Neural cell (in vitro differentiated cells): ENCODE results near the gene PPP1CA. TPM values are rescaled to one million over a fixed set of nuclear protein-coding genes. Genes with fewer than 3 reads are reported as not detected.

Experiments used
- H2AFZ ChIP-seq: fragments of 200-600, 300-800 bp; sonication (generic), shearing (Covaris generic); 2 replicates; pipeline ENCODE4 v1.6.0; 2014; ENCODE audit warnings: low read depth, mild to moderate bottlenecking, antibody characterized with exemption, low read length, moderate library complexity
- H3F3A ChIP-seq: fragments of 200-600 bp; shearing (Covaris generic); 2 replicates; pipeline ENCODE4 v1.6.1; 2016; ENCODE audit warnings: mild to moderate bottlenecking, moderate library complexity, mixed read lengths, antibody characterized with exemption, low read length; ENCODE audit not compliant: insufficient read depth, poor library complexity, severe bottlenecking
- H3K27ac ChIP-seq: fragments of 200-600, 300-800 bp; sonication (generic), shearing (Covaris generic); 2 replicates; pipeline ENCODE4 v1.5.1; 2014; ENCODE audit warnings: mild to moderate bottlenecking, low read length, moderate library complexity
- H3K27me3 ChIP-seq: fragments of 300-800, 200-600 bp; sonication (generic), shearing (Covaris generic); 2 replicates; pipeline ENCODE4 v1.6.0; 2014; ENCODE audit warnings: mild to moderate bottlenecking, low read depth, low read length, moderate library complexity; ENCODE audit not compliant: insufficient read depth
- H3K36me3 ChIP-seq: fragments of 300-800, 200-600 bp; sonication (generic), shearing (Covaris generic); 2 replicates; pipeline ENCODE4 v1.5.1; 2014; ENCODE audit warnings: mild to moderate bottlenecking, antibody characterized with exemption, low read length, moderate library complexity; ENCODE audit not compliant: insufficient read depth
- H3K4me2 ChIP-seq: fragments of 300-800, 200-600 bp; sonication (generic), shearing (Covaris generic); 2 replicates; pipeline ENCODE4 v1.6.0; 2014; ENCODE audit warnings: mild to moderate bottlenecking, low read length
- H3K4me3 ChIP-seq: fragments of 300-800, 200-600 bp; sonication (generic), shearing (Covaris generic); 2 replicates; pipeline ENCODE4 v1.5.1; 2014; ENCODE audit warnings: mild to moderate bottlenecking, low read length, moderate library complexity
- H3K79me2 ChIP-seq: fragments of 200-600 bp; shearing (Covaris generic); replicated peaks from 2 replicates; pipeline ENCODE4 v1.6.0; 2014; ENCODE audit warnings: mild to moderate bottlenecking, low read length, moderate library complexity; ENCODE audit not compliant: insufficient read depth
- H3K9ac ChIP-seq: fragments of 300-800, 200-600 bp; sonication (generic), shearing (Covaris generic); 2 replicates; pipeline ENCODE4 v1.6.1; 2016; ENCODE audit warnings: mild to moderate bottlenecking, low read length, mixed read lengths
- H3K9me2 ChIP-seq: fragments of 200-600 bp; shearing (Covaris generic); 2 replicates; pipeline ENCODE4 v1.6.1; 2016; ENCODE audit warnings: mild to moderate bottlenecking, low read length, mixed read lengths; ENCODE audit not compliant: insufficient read depth
- H3K9me3 ChIP-seq: fragments of 200-600, 300-800 bp; sonication (generic), shearing (Covaris generic); 2 replicates; pipeline ENCODE4 v1.6.1; 2016; ENCODE audit warnings: mild to moderate bottlenecking, mixed run types, low read length, moderate library complexity, mixed read lengths
- H4K20me1 ChIP-seq: fragments of 200-600 bp; shearing (Covaris generic); 2 replicates; pipeline ENCODE4 v1.6.1; 2016; ENCODE audit warnings: mild to moderate bottlenecking, mixed run types; ENCODE audit not compliant: insufficient read depth
- EP300 ChIP-seq: fragments of 450-650 bp; conservative IDR thresholded peaks from 2 replicates; pipeline ENCODE4 v1.6.1; 2014; ENCODE audit warnings: antibody characterized with exemption, mild to moderate bottlenecking, moderate library complexity; ENCODE audit not compliant: poor library complexity, severe bottlenecking
- EZH2 ChIP-seq: fragments of 200-600, 300-800 bp; shearing (Covaris generic), sonication (generic); IDR thresholded peaks from 2 replicates; pipeline ENCODE4 v1.6.1; 2014; ENCODE audit warnings: antibody characterized with exemption, low read length, borderline replicate concordance, mild to moderate bottlenecking; ENCODE audit not compliant: insufficient read depth, poor library complexity, severe bottlenecking
- MXI1 ChIP-seq: fragments of 450-650 bp; conservative IDR thresholded peaks from 2 replicates; pipeline ENCODE4 v1.6.1; 2014; ENCODE audit warnings: antibody characterized with exemption, mild to moderate bottlenecking; ENCODE audit not compliant: poor library complexity, severe bottlenecking
- POLR2AphosphoS5 ChIP-seq: IDR thresholded peaks from 2 replicates; pipeline ENCODE4 v1.6.1; 2012
- RAD21 ChIP-seq: fragments of 450-650 bp; conservative IDR thresholded peaks from 2 replicates; pipeline ENCODE4 v1.6.1; 2014; ENCODE audit warnings: antibody characterized with exemption, mild to moderate bottlenecking, moderate library complexity
- SMC3 ChIP-seq: fragments of 450-650 bp; conservative IDR thresholded peaks from 2 replicates; pipeline ENCODE4 v1.6.1; 2014; ENCODE audit warnings: antibody characterized with exemption, mild to moderate bottlenecking, moderate library complexity; ENCODE audit not compliant: poor library complexity
- TAF1 ChIP-seq: IDR thresholded peaks from 2 replicates; pipeline ENCODE4 v1.6.1; 2012; ENCODE audit warnings: low read depth
- polyA plus RNA-seq: library from polyadenylated mRNA; depleted of rRNA; stranded (reverse); fragments of >200 nt; gene quantifications from 2 replicates; pipeline ENCODE4 v1.2.3, GENCODE V29; 2014
- TF ChIP-seq, protein P1 (sequence below): IDR thresholded peaks from 2 replicates; pipeline ENCODE4 v1.6.1; 2012; ENCODE audit warnings: borderline replicate concordance
- TF ChIP-seq, protein P2 (sequence below): fragments of 450-650 bp; IDR thresholded peaks from 2 replicates; pipeline ENCODE4 v1.5.1; 2014; ENCODE audit warnings: antibody characterized with exemption, mild to moderate bottlenecking, moderate library complexity; ENCODE audit not compliant: poor library complexity, severe bottlenecking

The PPP1CA gene
- polyA plus RNA-seq, 1 donor from 2014 or later, result 106 TPM

DNA sequence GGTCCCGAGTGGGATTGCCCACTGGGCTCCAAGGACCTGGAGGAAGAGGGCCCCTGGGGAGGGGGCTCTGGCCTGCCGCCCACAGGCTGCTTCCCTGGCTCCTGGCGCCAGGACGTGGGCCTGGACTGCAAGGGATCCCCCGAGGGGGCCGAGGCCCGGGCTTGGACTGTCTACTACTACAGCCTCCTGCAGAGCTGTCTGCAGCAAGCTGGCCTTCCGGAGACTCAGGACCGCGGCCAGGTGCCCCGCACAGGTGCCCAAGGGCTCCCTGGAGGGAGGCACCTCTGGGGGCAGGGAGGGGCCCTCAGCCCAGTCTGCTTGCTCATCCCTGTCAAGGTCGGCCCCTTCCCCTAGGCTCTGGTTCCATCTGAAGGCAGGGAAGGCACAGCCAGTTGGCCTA is 15.8 kb upstream of the PPP1CA start:
- TF ChIP-seq POLR2AphosphoS5 (no peak), SMC3 (no peak)
- TF ChIP-seq, protein P1, sequence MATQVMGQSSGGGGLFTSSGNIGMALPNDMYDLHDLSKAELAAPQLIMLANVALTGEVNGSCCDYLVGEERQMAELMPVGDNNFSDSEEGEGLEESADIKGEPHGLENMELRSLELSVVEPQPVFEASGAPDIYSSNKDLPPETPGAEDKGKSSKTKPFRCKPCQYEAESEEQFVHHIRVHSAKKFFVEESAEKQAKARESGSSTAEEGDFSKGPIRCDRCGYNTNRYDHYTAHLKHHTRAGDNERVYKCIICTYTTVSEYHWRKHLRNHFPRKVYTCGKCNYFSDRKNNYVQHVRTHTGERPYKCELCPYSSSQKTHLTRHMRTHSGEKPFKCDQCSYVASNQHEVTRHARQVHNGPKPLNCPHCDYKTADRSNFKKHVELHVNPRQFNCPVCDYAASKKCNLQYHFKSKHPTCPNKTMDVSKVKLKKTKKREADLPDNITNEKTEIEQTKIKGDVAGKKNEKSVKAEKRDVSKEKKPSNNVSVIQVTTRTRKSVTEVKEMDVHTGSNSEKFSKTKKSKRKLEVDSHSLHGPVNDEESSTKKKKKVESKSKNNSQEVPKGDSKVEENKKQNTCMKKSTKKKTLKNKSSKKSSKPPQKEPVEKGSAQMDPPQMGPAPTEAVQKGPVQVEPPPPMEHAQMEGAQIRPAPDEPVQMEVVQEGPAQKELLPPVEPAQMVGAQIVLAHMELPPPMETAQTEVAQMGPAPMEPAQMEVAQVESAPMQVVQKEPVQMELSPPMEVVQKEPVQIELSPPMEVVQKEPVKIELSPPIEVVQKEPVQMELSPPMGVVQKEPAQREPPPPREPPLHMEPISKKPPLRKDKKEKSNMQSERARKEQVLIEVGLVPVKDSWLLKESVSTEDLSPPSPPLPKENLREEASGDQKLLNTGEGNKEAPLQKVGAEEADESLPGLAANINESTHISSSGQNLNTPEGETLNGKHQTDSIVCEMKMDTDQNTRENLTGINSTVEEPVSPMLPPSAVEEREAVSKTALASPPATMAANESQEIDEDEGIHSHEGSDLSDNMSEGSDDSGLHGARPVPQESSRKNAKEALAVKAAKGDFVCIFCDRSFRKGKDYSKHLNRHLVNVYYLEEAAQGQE, result no peak
- TF ChIP-seq, protein P2, sequence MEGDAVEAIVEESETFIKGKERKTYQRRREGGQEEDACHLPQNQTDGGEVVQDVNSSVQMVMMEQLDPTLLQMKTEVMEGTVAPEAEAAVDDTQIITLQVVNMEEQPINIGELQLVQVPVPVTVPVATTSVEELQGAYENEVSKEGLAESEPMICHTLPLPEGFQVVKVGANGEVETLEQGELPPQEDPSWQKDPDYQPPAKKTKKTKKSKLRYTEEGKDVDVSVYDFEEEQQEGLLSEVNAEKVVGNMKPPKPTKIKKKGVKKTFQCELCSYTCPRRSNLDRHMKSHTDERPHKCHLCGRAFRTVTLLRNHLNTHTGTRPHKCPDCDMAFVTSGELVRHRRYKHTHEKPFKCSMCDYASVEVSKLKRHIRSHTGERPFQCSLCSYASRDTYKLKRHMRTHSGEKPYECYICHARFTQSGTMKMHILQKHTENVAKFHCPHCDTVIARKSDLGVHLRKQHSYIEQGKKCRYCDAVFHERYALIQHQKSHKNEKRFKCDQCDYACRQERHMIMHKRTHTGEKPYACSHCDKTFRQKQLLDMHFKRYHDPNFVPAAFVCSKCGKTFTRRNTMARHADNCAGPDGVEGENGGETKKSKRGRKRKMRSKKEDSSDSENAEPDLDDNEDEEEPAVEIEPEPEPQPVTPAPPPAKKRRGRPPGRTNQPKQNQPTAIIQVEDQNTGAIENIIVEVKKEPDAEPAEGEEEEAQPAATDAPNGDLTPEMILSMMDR, result no peak
- Histone ChIP-seq H4K20me1 (no peaks in the 10 kb centered on the region), H3K27me3 (peaks cover 23% of the 10 kb centered on the region), H3F3A (no peaks in the 10 kb centered on the region), H3K9ac (no peak overlapping the region), H3K4me2 (no peak overlapping the region), H3K27ac (no peak overlapping the region), H3K4me3 (no peak overlapping the region), H3K79me2 (no peaks in the 10 kb centered on the region), H2AFZ (no peak overlapping the region), H3K9me3 (no peaks in the 10 kb centered on the region), H3K9me2 (no peaks in the 10 kb centered on the region), H3K36me3 (no peaks in the 10 kb centered on the region)

DNA sequence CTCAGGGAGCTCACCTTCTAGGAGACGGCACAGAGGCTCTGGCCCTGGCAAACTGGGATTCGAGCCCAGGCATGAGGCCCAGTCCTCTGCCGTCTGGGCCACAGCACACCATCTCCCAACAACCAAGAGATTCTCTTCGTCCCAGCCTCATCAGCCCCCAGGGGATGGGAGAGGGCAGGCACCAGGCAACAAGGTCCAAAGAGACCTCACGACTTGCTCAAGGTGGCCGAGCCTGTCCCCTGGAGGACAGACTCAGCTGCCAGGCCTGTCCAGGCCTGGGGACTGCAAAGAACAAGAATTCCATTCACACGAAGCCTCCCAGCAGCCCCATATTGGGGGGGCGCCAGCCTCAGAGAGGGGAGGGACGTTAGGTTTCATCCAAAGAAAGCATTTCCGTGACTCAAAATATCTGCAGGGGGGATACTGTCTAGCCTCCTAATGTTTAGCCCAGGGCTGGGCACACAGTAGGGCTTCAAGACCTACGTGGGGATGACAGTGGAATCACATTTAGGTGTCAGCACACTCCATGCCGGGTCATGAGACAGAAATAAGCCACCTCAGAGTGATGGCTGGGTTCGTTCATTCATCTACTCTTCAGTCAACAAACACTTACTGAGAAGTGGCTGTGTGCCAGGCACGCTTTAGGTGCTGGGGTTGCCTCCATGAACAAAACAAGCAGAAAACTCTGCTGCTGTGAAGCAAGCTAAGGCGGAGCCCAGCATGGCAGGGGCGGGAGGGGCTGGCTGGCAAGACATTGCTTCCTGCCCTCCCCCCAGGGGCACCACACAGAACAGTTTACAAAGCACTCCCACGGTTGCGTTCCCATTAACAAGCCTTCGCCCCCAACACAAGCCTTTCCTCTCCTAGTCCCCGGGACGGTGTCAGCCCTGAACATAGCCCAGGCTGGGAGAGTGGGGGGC is 15.0 kb upstream of the PPP1CA start:
- H3K27ac ChIP-seq, result no peak overlapping the region
- H3K9me2 ChIP-seq, result no peaks in the 10 kb centered on the region
- no peak overlapping the region for H3K9ac ChIP-seq
- no peak overlapping the region for H2AFZ ChIP-seq
- no peaks in the 10 kb centered on the region for H3K36me3 ChIP-seq
- no peaks in the 10 kb centered on the region for H4K20me1 ChIP-seq
- H3K4me3 ChIP-seq, result no peak overlapping the region
- no peak overlapping the region for H3K4me2 ChIP-seq
- H3K9me3 ChIP-seq, result no peaks in the 10 kb centered on the region
- TF ChIP-seq SMC3 (no peak), POLR2AphosphoS5 (no peak), RAD21 (no peak), EP300 (no peak), TAF1 (no peak), EZH2 (no peak), MXI1 (no peak)
- TF ChIP-seq, protein P2, result no peak
- TF ChIP-seq, protein P1, result no peak
- no peaks in the 10 kb centered on the region for H3F3A ChIP-seq
- H3K79me2 ChIP-seq, result no peaks in the 10 kb centered on the region
- H3K27me3 ChIP-seq, result peaks cover 23% of the 10 kb centered on the region
